ENCODE results near the gene ADAT3. TPM values are rescaled to one million over a fixed set of nuclear protein-coding genes. Genes with fewer than 3 reads are reported as not detected.

ADAT3 gene
- total RNA-seq, 2 donors from 2014 or later, result 10.5 to 13.7 TPM

DNA sequence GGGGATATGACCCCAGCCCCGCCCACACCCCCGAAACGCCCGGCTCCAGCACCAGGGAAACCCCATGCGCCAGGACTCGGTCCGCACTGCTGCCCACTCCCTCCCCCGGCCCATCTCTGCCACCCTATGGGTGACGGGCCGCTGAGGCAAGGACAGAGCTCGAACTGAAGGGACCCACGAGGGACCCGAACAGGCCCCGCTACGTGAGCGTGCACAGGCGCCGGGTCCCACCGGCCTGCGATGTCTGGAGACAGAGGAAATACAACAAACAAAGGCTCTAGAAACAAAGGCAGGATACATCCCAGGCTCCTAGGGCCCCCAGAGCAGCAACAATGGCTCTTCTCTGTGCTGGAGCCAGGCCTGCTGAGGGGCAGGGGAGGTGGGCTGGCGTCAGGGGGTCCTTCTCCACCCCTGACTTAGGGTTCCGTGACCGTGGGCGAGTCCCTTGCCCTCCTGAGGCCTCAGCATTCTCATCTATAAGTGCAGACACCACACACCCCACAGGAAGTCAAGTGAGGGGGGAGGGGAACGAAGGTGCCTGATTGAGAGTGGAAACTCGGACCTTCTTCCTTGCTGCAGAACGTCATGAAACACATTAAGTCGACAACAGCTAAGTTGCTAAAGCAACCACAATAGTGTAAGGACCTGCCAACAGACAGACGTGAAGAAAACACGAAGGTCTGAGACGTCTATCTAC lies 23.0 kb upstream of the ADAT3 start:
- no peak for ATAC-seq
- DNase-seq, result no peak
- TF ChIP-seq, protein P1, sequence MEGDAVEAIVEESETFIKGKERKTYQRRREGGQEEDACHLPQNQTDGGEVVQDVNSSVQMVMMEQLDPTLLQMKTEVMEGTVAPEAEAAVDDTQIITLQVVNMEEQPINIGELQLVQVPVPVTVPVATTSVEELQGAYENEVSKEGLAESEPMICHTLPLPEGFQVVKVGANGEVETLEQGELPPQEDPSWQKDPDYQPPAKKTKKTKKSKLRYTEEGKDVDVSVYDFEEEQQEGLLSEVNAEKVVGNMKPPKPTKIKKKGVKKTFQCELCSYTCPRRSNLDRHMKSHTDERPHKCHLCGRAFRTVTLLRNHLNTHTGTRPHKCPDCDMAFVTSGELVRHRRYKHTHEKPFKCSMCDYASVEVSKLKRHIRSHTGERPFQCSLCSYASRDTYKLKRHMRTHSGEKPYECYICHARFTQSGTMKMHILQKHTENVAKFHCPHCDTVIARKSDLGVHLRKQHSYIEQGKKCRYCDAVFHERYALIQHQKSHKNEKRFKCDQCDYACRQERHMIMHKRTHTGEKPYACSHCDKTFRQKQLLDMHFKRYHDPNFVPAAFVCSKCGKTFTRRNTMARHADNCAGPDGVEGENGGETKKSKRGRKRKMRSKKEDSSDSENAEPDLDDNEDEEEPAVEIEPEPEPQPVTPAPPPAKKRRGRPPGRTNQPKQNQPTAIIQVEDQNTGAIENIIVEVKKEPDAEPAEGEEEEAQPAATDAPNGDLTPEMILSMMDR (IDR thresholded peaks at IDR 0.05), result no peak
- no peak for TF ChIP-seq POLR2A (IDR thresholded peaks at IDR 0.05)
- Histone ChIP-seq H3K36me3 (replicated peaks in 1 of 2; ENCODE audit: insufficient read depth in 1 of 2, low read depth in 2 of 2) (no peaks in the 10 kb centered on the region), H3K27me3 (no peaks in the 10 kb centered on the region), H3K4me1 (peaks cover 41% of the 10 kb centered on the region), H3K27ac (peak overlapping the region in 2 of 4 donors; percentile 78 to 81), H3K4me3 (no peak overlapping the region), H3K9me3 (no peaks in the 10 kb centered on the region)
- WGBS, 2 donors, result 64 to 76% methylated on average over 20 to 24 of the region's 31 CpGs
- intact Hi-C loops (cut with DNase I), result no loop called here

DNA sequence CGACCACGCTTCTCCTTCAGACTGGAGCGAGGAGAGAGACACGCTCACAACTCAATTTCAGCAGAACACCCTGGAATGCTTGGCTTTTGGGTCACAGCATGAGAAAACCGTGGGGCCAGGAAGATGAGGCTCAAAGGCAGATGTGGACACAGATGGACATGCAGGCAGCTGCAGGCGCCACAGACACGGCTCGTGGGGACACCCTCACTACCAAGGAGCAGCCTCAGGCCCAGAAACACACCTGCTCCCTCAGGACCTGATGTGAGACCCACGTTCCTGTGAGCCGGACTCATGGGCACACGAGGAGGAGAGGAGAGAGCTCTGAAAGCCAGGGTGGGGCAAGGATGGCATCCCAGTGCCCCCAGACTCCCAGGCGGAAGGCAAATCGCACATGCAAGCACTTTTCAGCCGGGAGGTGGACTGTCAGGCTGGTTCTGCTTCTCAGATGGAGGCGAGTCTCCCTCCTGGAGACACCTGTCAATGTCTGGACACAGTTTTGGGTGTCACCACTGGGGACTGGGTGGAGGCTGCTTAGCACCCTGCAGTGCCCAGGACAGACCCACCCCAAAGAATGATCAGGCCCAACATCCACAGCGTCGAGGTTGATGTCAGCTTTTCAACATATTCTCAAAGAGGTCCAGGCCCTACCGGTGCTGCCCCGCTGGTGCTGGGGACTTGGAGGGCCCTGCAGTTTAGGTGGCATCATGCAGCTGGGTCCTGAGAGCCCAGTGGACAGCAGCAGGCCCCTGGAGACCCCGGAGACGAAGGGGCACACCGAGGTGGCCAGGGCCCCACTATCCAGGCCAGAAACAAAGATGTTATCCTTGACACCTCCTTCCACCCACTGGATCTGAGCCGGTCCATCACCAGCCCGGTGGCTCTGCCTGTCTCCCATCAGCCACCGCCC lies 22.2 kb upstream of the ADAT3 start:
- Histone ChIP-seq H3K27ac (peak overlapping the region in 2 of 4 donors; percentile 78 to 81), H3K4me1 (peaks cover 41% of the 10 kb centered on the region), H3K36me3 (replicated peaks in 1 of 2; ENCODE audit: insufficient read depth in 1 of 2, low read depth in 2 of 2) (no peaks in the 10 kb centered on the region), H3K27me3 (no peaks in the 10 kb centered on the region), H3K4me3 (no peak overlapping the region), H3K9me3 (no peaks in the 10 kb centered on the region)
- TF ChIP-seq POLR2A (IDR thresholded peaks at IDR 0.05), result no peak
- TF ChIP-seq, protein P1 (IDR thresholded peaks at IDR 0.05), result no peak
- ATAC-seq (no peak), DNase-seq (no peak)
- intact Hi-C loops (cut with DNase I), result no loop called here
- 65 to 72% methylated on average over 17 to 22 of the region's 25 CpGs for WGBS, 2 donors

DNA sequence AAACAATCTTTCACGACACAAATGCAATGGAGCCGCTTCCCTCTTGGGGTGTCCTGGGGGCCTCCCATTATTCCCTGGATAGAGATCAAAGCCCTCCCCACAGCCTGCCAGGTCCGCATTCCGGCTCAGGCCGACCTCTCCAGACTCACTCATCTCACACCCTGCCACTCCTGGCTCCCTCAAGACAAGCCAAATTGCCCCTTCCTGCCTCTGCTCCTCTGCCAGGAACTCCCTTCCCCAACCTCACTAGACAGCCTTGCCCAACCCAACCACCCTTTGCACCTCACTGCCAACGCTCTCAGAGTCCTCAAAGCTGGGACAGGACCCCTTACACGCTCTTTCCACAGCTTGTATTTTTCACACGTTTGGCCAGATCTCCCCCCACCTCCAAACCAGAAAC lies 21.4 kb upstream of the ADAT3 start:
- Histone ChIP-seq H3K4me3 (no peak overlapping the region), H3K4me1 (peaks cover 41% of the 10 kb centered on the region), H3K36me3 (replicated peaks in 1 of 2; ENCODE audit: insufficient read depth in 1 of 2, low read depth in 2 of 2) (no peaks in the 10 kb centered on the region), H3K9me3 (no peaks in the 10 kb centered on the region), H3K27ac (peak overlapping the region in 3 of 4 donors; percentile 63 to 81 (median 78)), H3K27me3 (no peaks in the 10 kb centered on the region)
- no peak for TF ChIP-seq POLR2A (IDR thresholded peaks at IDR 0.05)
- TF ChIP-seq, protein P1 (IDR thresholded peaks at IDR 0.05), result no peak
- no peak for DNase-seq
- intact Hi-C loops (cut with DNase I), result no loop called here
- no peak for ATAC-seq
- WGBS, 2 donors, result 18 to 24% methylated on average over 8 of the region's 8 CpGs

DNA sequence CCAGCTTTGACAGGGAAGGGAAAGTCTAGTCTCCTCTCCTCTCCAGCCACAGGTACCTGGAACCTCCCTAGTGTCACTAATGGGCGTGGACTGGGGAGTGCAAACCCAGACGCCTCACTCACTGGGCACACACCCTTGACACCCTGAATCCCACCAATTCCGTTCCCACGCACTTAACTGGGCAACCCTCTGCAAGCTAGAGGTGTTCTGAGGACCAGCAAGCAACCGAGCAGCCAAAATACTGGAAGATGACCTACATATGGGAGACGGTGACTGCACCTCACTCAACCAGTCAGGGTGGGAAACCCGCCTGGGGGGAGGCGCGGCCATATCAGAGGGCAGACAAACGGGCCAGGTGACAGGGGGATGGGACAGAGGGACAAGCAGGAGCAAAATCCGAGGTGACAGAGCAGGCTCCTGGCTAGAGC lies 20.9 kb upstream of the ADAT3 start:
- intact Hi-C loops (cut with DNase I), result no loop called here
- TF ChIP-seq, protein P1 (IDR thresholded peaks at IDR 0.05), result no peak
- TF ChIP-seq POLR2A (IDR thresholded peaks at IDR 0.05), result no peak
- Histone ChIP-seq H3K4me3 (peak overlapping the region; percentile 61 to 82), H3K36me3 (replicated peaks in 1 of 2; ENCODE audit: insufficient read depth in 1 of 2, low read depth in 2 of 2) (no peaks in the 10 kb centered on the region), H3K27me3 (no peaks in the 10 kb centered on the region), H3K27ac (peak overlapping the region in 3 of 4 donors; percentile 63 to 81 (median 78)), H3K4me1 (peaks cover 41% of the 10 kb centered on the region), H3K9me3 (no peaks in the 10 kb centered on the region)
- 0 to 3% methylated on average over 6 to 11 of the region's 11 CpGs for WGBS, 2 donors
- ATAC-seq (peak; percentile 1), DNase-seq (no peak)
